Measurements from ENCODE around the gene NOL4L.

DNA sequence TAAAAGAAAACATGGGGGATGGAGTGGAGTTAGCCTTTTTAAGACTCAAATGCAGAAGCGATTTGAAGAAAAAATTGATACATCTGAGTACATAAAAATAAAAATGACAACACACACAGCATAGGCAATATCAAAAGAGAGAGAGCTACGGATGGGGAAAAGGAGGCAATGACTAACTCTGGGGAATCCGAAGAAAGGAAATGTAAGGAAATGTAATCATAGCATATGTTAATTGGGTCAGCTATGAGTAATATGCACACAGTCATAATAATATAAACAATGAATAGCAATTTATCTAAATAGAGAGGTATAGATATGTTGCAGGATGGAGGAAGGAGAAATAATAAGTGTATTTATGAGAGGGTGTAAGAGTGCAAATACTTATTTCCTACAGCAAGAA lies 83.4 kb downstream of the NOL4L start:
- TF ChIP-seq, protein P1, sequence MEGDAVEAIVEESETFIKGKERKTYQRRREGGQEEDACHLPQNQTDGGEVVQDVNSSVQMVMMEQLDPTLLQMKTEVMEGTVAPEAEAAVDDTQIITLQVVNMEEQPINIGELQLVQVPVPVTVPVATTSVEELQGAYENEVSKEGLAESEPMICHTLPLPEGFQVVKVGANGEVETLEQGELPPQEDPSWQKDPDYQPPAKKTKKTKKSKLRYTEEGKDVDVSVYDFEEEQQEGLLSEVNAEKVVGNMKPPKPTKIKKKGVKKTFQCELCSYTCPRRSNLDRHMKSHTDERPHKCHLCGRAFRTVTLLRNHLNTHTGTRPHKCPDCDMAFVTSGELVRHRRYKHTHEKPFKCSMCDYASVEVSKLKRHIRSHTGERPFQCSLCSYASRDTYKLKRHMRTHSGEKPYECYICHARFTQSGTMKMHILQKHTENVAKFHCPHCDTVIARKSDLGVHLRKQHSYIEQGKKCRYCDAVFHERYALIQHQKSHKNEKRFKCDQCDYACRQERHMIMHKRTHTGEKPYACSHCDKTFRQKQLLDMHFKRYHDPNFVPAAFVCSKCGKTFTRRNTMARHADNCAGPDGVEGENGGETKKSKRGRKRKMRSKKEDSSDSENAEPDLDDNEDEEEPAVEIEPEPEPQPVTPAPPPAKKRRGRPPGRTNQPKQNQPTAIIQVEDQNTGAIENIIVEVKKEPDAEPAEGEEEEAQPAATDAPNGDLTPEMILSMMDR (IDR thresholded peaks at IDR 0.05) = no peak
- no peak for TF ChIP-seq EZH2 (IDR thresholded peaks at IDR 0.05)

Data from neural progenitor cell (in vitro differentiated cells).